HG03159 (cell line): Measurements from ENCODE around the gene GSS.
"Not testable (repeated sequence)": the region's sequence is repeated elsewhere in the genome, so short reads cannot be mapped to it uniquely, and the experiment has no call there.

Experiments used
- ATAC-seq: cut with Tn5 transposase; IDR thresholded peaks from one replicate; pipeline ENCODE4 v1.9.1; 2021; ENCODE audit warnings: mild to moderate bottlenecking, moderate library complexity; ENCODE audit not compliant: unreplicated experiment

The GSS gene

GRCh38 chr20:34915749-34916455 lies 39.7 kb downstream of the GSS start:
- ATAC-seq = no peak

GRCh38 chr20:34915131-34915530 lies 40.5 kb downstream of the GSS start:
- no peak for ATAC-seq

- ATAC-seq = no peak
Observed at GRCh38 chr20:34907616-34908469, 47.8 kb downstream of the GSS start.

GRCh38 chr20:34904202-34904621 lies 51.4 kb downstream of the GSS start:
- ATAC-seq = no peak

- not testable (repeated sequence) for ATAC-seq
Observed at GRCh38 chr20:34898731-34899130, 56.9 kb downstream of the GSS start.

- not testable (repeated sequence) for ATAC-seq
Observed at GRCh38 chr20:34898129-34898528, 57.5 kb downstream of the GSS start.

- ATAC-seq = no peak
Observed at GRCh38 chr20:34896086-34896621, 59.5 kb downstream of the GSS start.

- ATAC-seq = no peak
Observed at GRCh38 chr20:34895465-34895864, 60.1 kb downstream of the GSS start.

GRCh38 chr20:34894723-34895122 lies 60.9 kb downstream of the GSS start:
- no peak for ATAC-seq

- ATAC-seq = no peak
Observed at GRCh38 chr20:34892671-34893070, 62.9 kb downstream of the GSS start.

GRCh38 chr20:34891166-34892062 lies 64.2 kb downstream of the GSS start:
- ATAC-seq = no peak

GRCh38 chr20:34888468-34888867 lies 67.1 kb downstream of the GSS start:
- no peak for ATAC-seq

GRCh38 chr20:34887023-34887422 lies 68.6 kb downstream of the GSS start:
- ATAC-seq = no peak

GRCh38 chr20:34886122-34886521 lies 69.5 kb downstream of the GSS start:
- no peak for ATAC-seq

- no peak for ATAC-seq
Observed at GRCh38 chr20:34884260-34884659, 71.3 kb downstream of the GSS start.

GRCh38 chr20:34883809-34884208 lies 71.8 kb downstream of the GSS start:
- ATAC-seq = no peak

GRCh38 chr20:34883087-34883688 lies 72.4 kb downstream of the GSS start:
- ATAC-seq = no peak

GRCh38 chr20:34881689-34882088 lies 73.9 kb downstream of the GSS start:
- ATAC-seq = no peak

- ATAC-seq = not testable (repeated sequence)
Observed at GRCh38 chr20:34880971-34881370, 74.6 kb downstream of the GSS start.

- ATAC-seq = no peak
Observed at GRCh38 chr20:34880215-34880850, 75.3 kb downstream of the GSS start.
